ENCODE data around the gene RASAL2. TPM values are rescaled to one million over a fixed set of nuclear protein-coding genes. Genes with fewer than 3 reads are reported as not detected.

RASAL2 gene
- total and polyA plus RNA-seq, 2 donors (not counting 1 experiment from before 2014, with no cell fraction given) = 0.12 TPM; not detected in 1

GRCh38 chr1:178368208-178368607, 274.3 kb downstream of the RASAL2 start:
- ChIA-PET POLR2A (no interaction called here), CTCF (no interaction called here)
- TF ChIP-seq CTCF (IDR thresholded peaks at IDR 0.05) = no peak
- TF ChIP-seq EZH2 (IDR thresholded peaks at IDR 0.05; ENCODE audit: borderline replicate concordance, insufficient read depth, low read depth, low read length, poor library complexity, severe bottlenecking) = no peak
- no peak overlapping the region for H2AFZ ChIP-seq (ENCODE audit: insufficient read depth, low read depth, low read length, poor library complexity, severe bottlenecking)
- no peak overlapping the region for H3K27ac ChIP-seq (ENCODE audit: low read length in 2 of 2)
- Mint-ChIP-seq H3K27ac (no peak overlapping the region), H3K4me3 (no peak overlapping the region), H3K9me3 (ENCODE audit: insufficient read depth) (no peaks in the 10 kb centered on the region), H3K4me1 (no peaks in the 10 kb centered on the region), H3K27me3 (peaks cover 4% of the 10 kb centered on the region)
- H3K36me3 ChIP-seq (replicated peaks in 1 of 2; ENCODE audit: control extremely low read depth in 1 of 2, control insufficient read depth in 1 of 2, extremely low read depth in 1 of 2, insufficient read depth in 2 of 2, low read length in 1 of 2) = no peaks in the 10 kb centered on the region
- peaks cover 0 to 7% of the 10 kb centered on the region in 2 donors for H3K4me1 ChIP-seq (ENCODE audit: control insufficient read depth in 2 of 2, insufficient read depth in 2 of 2, low read length in 2 of 2)
- no CpG with 5 or more reads among the region's 3 CpGs for WGBS (ENCODE audit: insufficient coverage)
- H3K4me3 ChIP-seq (ENCODE audit: control extremely low read depth in 1 of 5, extremely low read depth in 1 of 5, insufficient read depth in 1 of 5, low read depth in 2 of 5, low read length in 4 of 5) = no peak overlapping the region
- H3K9ac ChIP-seq (ENCODE audit: low read length) = no peak overlapping the region
- H3K27me3 ChIP-seq (replicated peaks in 1 of 4; ENCODE audit: control extremely low read depth in 1 of 4, control insufficient read depth in 3 of 4, insufficient read depth in 4 of 4, low read length in 3 of 4) = no peaks in the 10 kb centered on the region
- no peak overlapping the region for H3K4me2 ChIP-seq (replicated peaks; ENCODE audit: low read depth, low read length, poor library complexity, severe bottlenecking)
- DNase-seq = no peak
- H3K79me2 ChIP-seq (ENCODE audit: control insufficient read depth, insufficient read depth, low read length) = no peaks in the 10 kb centered on the region
- H3K9me3 ChIP-seq (ENCODE audit: control extremely low read depth in 1 of 3, control insufficient read depth in 2 of 3, insufficient read depth in 1 of 3, low read length in 2 of 3) = no peaks in the 10 kb centered on the region
- intact Hi-C loops (cut with micrococcal nuclease) = no loop called here
- no peaks in the 10 kb centered on the region for H4K20me1 ChIP-seq (ENCODE audit: control insufficient read depth, insufficient read depth, low read length, poor library complexity, severe bottlenecking)
- ATAC-seq (ENCODE audit: low read depth) = no peak

- H3K9ac ChIP-seq (ENCODE audit: low read length) = no peak overlapping the region
- no peaks in the 10 kb centered on the region for H3K79me2 ChIP-seq (ENCODE audit: control insufficient read depth, insufficient read depth, low read length)
- intact Hi-C loops (cut with micrococcal nuclease) = no loop called here
- no peaks in the 10 kb centered on the region for H3K27me3 ChIP-seq (replicated peaks in 1 of 4; ENCODE audit: control extremely low read depth in 1 of 4, control insufficient read depth in 3 of 4, insufficient read depth in 4 of 4, low read length in 3 of 4)
- no peak overlapping the region for H3K27ac ChIP-seq (ENCODE audit: low read length in 2 of 2)
- H3K4me2 ChIP-seq (replicated peaks; ENCODE audit: low read depth, low read length, poor library complexity, severe bottlenecking) = peak overlapping the region; percentile 44
- H3K4me1 Mint-ChIP-seq = no peaks in the 10 kb centered on the region
- no peaks in the 10 kb centered on the region for H3K36me3 ChIP-seq (replicated peaks in 1 of 2; ENCODE audit: control extremely low read depth in 1 of 2, control insufficient read depth in 1 of 2, extremely low read depth in 1 of 2, insufficient read depth in 2 of 2, low read length in 1 of 2)
- TF ChIP-seq CTCF (IDR thresholded peaks at IDR 0.05) (no peak), EZH2 (IDR thresholded peaks at IDR 0.05; ENCODE audit: borderline replicate concordance, insufficient read depth, low read depth, low read length, poor library complexity, severe bottlenecking) (no peak)
- CTCF ChIA-PET = interaction anchor here (1.1 to 1.2 kb wide), 2 partner anchors 71 to 130 kb away, joined by 4 read pairs; no protein-coding TSS in a partner anchor
- ATAC-seq (ENCODE audit: low read depth) = no peak
- peak; percentile 6 for DNase-seq
- H3K27me3 Mint-ChIP-seq = peaks cover 13% of the 10 kb centered on the region
- no peaks in the 10 kb centered on the region for H3K9me3 ChIP-seq (ENCODE audit: control extremely low read depth in 1 of 3, control insufficient read depth in 2 of 3, insufficient read depth in 1 of 3, low read length in 2 of 3)
- POLR2A ChIA-PET = no interaction called here
- H3K4me3 ChIP-seq (ENCODE audit: control extremely low read depth in 1 of 5, extremely low read depth in 1 of 5, insufficient read depth in 1 of 5, low read depth in 2 of 5, low read length in 4 of 5) = peak overlapping the region in 3 of 5 experiments; percentile 13 to 21 (median 13)
- peaks cover 0 to 7% of the 10 kb centered on the region in 2 donors for H3K4me1 ChIP-seq (ENCODE audit: control insufficient read depth in 2 of 2, insufficient read depth in 2 of 2, low read length in 2 of 2)
- no peaks in the 10 kb centered on the region for H4K20me1 ChIP-seq (ENCODE audit: control insufficient read depth, insufficient read depth, low read length, poor library complexity, severe bottlenecking)
- peak overlapping the region; percentile 51 for H2AFZ ChIP-seq (ENCODE audit: insufficient read depth, low read depth, low read length, poor library complexity, severe bottlenecking)
- H3K9me3 Mint-ChIP-seq (ENCODE audit: insufficient read depth) = no peaks in the 10 kb centered on the region
- no peak overlapping the region for H3K4me3 Mint-ChIP-seq
- no peak overlapping the region for H3K27ac Mint-ChIP-seq
- 0% methylated on average over 2 of the region's 6 CpGs for WGBS (ENCODE audit: insufficient coverage)
These were observed 277.3 kb downstream of the RASAL2 start for GRCh38 chr1:178371235-178371634.
